Left cardiac atrium (tissue), 4 donors: ENCODE data around the gene FAM20A. TPM values are rescaled to one million over a fixed set of nuclear protein-coding genes. Genes with fewer than 3 reads are reported as not detected.
"Not testable (repeated sequence)": the region's sequence is repeated elsewhere in the genome, so short reads cannot be mapped to it uniquely, and the experiment has no call there.

ENCODE experiments used
- ATAC-seq, 2 donors: fragments of 200-7000 bp; cut with Tn5 transposase; one replicate each; pipeline ENCODE4 v1.9.1; 2020; ENCODE audit warnings: mild to moderate bottlenecking in 2 of 2, moderate library complexity in 2 of 2
- DNase-seq: peaks from one replicate; pipeline ENCODE4 v3.0.0-alpha.2; 2020
- intact Hi-C, 2 donors: fragments of 100-400 bp; cut with DNase I; formaldehyde crosslinking; loops; one replicate each; pipeline versions ENCODE4 v1.14.1 to v1.15.1; 2022 to 2023
- total RNA-seq, 2 donors: library from RNA; stranded (reverse); fragmentation: NEBNext Ultra II Directional; extraction: Animal tissue kit (Norgen Biotek cat#: 25700); gene quantifications; one replicate each; pipeline ENCODE4 v1.2.1, GENCODE V29; 2021
- donor health status: DM: no; HTN: yes; CAD: no.
- donor health status: DM: no; HTN: yes; CAD: no; lungs with severe emphysema.
- donor health status: DM: yes; HTN: yes; CAD: no.
- donor health status: Dilated cardiomyopathy.

FAM20A gene
- total RNA-seq, 2 donors from 2014 or later = 7.9 to 9.0 TPM

- intact Hi-C loops = no loop called here
- DNase-seq (peak; percentile 40), ATAC-seq (peak; percentile 62 to 68)
Measured at GRCh38 chr17:68595496-68595895, 5.7 kb downstream of the FAM20A start.

GRCh38 chr17:68594552-68594951 lies 6.6 kb downstream of the FAM20A start:
- DNase-seq = no peak
- intact Hi-C loops = no loop called here
- no peak for ATAC-seq

- no peak for DNase-seq
- intact Hi-C loops = no loop called here
- ATAC-seq = peak; percentile 24 to 53
Measured at GRCh38 chr17:68592682-68593641, 8.2 kb downstream of the FAM20A start.

- ATAC-seq = no peak
- intact Hi-C loops = no loop called here
- DNase-seq = no peak
Measured at GRCh38 chr17:68592009-68592408, 9.2 kb downstream of the FAM20A start.

GRCh38 chr17:68591583-68591982 lies 9.6 kb downstream of the FAM20A start:
- intact Hi-C loops = no loop called here
- no peak for ATAC-seq
- DNase-seq = peak; percentile 35

GRCh38 chr17:68589086-68589485 lies 12.1 kb downstream of the FAM20A start:
- ATAC-seq (no peak), DNase-seq (no peak)
- intact Hi-C loops = no loop called here

- no peak for DNase-seq
- ATAC-seq = no peak
- intact Hi-C loops = no loop called here
Measured at GRCh38 chr17:68588362-68588761, 12.8 kb downstream of the FAM20A start.

- intact Hi-C loops = no loop called here
- ATAC-seq (no peak), DNase-seq (no peak)
Measured at GRCh38 chr17:68587847-68588246, 13.3 kb downstream of the FAM20A start.

GRCh38 chr17:68587026-68587425 lies 14.1 kb downstream of the FAM20A start:
- intact Hi-C loops = no loop called here
- DNase-seq = no peak
- ATAC-seq = no peak

GRCh38 chr17:68585643-68586042 lies 15.5 kb downstream of the FAM20A start:
- DNase-seq = no peak
- no peak for ATAC-seq
- intact Hi-C loops = no loop called here

GRCh38 chr17:68584581-68585303 lies 16.4 kb downstream of the FAM20A start:
- intact Hi-C loops = no loop called here
- no peak for ATAC-seq
- no peak for DNase-seq

GRCh38 chr17:68582867-68583266 lies 18.3 kb downstream of the FAM20A start:
- intact Hi-C loops, DNase-seq, ATAC-seq: not testable (repeated sequence)

GRCh38 chr17:68581863-68582645 lies 19.1 kb downstream of the FAM20A start:
- DNase-seq (no peak), ATAC-seq (no peak)
- intact Hi-C loops = no loop called here

GRCh38 chr17:68580236-68580770 lies 20.9 kb downstream of the FAM20A start:
- DNase-seq = peak; percentile 37
- intact Hi-C loops = no loop called here
- ATAC-seq = peak; percentile 72 to 85

- DNase-seq = no peak
- ATAC-seq = no peak
- intact Hi-C loops = no loop called here
Measured at GRCh38 chr17:68579194-68579927, 21.8 kb downstream of the FAM20A start.

GRCh38 chr17:68578236-68578635 lies 22.9 kb downstream of the FAM20A start:
- ATAC-seq (no peak), DNase-seq (no peak)
- intact Hi-C loops = no loop called here

GRCh38 chr17:68577497-68577821 lies 23.7 kb downstream of the FAM20A start:
- intact Hi-C loops = no loop called here
- no peak for ATAC-seq
- DNase-seq = no peak

- no peak for DNase-seq
- intact Hi-C loops = no loop called here
- ATAC-seq = peak; percentile 46 to 80
Measured at GRCh38 chr17:68576811-68577496, 24.2 kb downstream of the FAM20A start.
